CD1c-positive myeloid dendritic cell (primary cell): ENCODE results near the gene LRRTM2.

Experiments
- DNase-seq: peaks from one replicate; pipeline ENCODE4 v3.0.0-alpha.2; 2016; ENCODE audit errors: extremely low spot score

The LRRTM2 gene

GRCh38 chr5:138883211-138883610, 8.1 kb upstream of the LRRTM2 start:
- DNase-seq, result no peak

GRCh38 chr5:138878437-138879235, 3.5 kb upstream of the LRRTM2 start:
- DNase-seq, result no peak

DNA sequence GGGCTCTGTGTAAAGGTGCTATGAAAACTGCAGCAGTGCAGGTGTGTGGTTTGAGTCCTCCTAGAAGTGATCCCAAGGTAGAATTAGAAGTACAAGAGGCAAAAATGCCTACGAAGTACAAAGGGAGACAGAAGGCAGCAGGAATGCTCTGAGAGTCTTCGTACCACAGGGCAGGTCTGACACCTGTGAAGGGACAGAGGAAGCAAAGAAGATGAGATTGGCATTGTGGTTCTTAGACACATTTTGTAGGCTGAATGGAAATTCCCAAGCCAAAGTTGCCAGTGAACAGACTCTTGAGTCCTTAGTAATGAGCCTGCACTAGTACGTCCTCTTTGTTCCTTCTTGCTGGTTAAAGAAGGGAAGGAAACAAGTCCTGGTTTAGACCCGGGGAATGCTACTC, 1.7 kb upstream of the LRRTM2 start:
- DNase-seq, result no peak

GRCh38 chr5:138875946-138876345, 811 bp upstream of the LRRTM2 start:
- DNase-seq, result no peak

- no peak for DNase-seq
Observed at GRCh38 chr5:138875552-138875875, 379 bp upstream of the LRRTM2 start.

- no peak for DNase-seq
Observed at GRCh38 chr5:138874241-138874640, 894 bp downstream of the LRRTM2 start.

DNA sequence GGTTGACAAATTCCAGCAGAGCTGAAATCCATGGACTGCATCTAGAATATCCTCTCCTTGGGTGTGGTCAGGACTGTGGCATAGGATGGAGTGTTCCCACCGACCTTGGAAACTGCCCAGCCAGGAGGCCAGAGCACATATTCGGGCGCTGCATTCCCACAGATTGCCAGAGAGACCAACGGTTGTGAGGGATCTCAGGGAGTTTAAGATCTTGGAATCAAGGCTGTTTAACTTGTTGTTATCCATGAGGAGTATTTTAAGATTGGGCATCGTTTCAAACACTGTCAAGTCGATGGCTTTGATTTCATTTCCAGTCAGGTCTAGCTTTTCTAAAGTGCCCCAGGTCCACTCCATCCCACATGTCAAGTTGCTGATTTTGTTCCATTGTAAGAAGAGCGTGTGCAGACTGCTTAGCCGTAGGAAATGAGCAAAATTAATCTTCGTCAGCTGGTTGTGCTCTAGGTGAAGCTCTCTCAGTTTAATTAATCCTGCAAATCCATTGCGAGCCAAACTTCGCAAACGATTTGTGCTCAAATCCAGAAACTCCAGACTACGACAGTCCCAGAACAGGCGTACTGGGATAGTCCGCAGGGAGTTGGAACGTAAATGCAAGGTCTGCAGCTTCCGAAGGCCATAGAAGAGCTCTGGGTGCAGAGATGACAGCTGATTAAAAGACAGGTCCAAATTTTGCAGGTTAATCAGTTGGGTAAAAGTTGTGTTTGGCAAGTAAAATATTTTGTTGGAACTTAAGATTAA, 1.5 kb downstream of the LRRTM2 start:
- DNase-seq, result no peak

DNA sequence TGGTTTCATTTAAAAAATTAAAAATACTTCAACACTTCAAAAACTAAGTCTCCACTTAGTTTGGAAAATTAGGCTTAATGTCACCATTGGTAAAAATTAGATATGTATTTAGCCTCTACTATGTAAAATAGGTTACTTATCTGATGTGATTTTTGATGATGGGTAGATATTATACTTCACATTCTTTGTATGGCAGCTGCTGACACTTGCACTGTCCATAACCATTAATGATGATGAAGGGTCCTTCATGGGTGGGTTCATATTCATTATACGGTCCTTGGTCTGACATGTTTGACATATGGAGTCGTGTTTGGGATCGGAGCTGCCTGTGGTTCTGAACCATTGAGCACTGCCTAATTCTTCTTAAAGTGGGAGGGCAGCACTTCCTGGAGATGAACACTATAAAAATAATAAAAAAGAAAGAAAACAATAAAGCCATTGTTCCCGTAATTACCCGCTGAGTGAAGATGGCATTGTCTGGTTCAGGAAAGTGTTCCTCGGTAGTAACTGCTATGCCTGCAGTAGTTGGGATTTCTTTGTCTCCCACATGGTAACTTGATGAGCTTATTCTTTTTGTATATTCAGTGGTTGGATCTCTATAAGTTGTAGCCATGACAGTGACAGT, 2.2 kb downstream of the LRRTM2 start:
- no peak for DNase-seq

- DNase-seq, result no peak
Observed at GRCh38 chr5:138870611-138871010, 4.5 kb downstream of the LRRTM2 start.

DNA sequence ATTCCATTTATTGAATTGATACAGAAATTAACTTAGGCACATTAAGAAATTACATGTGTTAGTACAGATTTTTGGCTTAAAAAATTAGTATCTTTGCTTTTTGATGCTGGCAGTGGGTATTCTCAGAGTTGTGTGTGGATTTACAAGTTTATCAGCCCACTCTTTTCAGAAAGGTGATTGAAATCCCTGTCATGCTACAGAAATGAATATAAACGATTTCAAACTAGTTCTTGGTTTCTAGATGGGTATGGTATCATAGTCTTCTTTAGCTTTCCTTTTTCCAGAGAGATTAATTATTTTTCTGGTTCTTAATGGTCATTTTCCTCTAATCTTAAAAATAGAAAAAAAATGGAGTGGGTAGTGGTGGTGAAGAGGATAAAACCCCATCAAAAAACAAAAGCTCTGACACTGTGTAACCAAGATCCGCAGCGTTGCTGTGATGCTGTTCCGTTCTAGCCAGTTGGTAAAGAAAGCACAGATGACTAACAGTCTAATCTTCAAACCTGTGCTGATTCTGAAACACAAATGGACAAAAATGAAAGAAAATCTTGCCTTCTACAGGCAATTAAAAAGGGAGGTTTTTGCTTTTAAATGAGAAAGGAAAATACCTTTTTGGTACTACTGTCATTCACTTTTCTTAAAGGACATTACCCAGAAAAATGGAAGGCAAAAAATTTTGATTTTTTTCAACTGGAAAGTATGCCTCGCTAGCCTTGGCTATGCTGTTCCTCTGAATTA, 5.2 kb downstream of the LRRTM2 start:
- no peak for DNase-seq

DNA sequence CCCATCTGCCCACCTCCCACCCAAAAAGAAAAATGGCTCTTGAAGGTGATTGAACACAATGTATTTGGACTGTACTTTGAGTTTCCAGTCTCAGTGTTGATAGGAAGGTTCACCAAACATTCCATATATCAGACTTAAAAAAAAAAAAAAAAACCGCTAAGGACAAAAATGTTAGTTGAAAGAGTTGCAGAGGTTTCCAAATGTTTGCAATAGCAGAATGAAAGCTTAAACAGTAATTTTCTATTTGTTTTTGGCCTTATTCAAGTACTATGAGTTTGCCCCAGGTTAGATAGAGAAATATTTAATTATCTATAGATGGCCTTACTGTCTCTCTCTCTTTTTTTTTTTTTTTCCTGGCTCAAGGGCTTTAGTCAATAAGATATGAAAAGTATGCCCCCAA, 6.1 kb downstream of the LRRTM2 start:
- DNase-seq, result no peak

DNA sequence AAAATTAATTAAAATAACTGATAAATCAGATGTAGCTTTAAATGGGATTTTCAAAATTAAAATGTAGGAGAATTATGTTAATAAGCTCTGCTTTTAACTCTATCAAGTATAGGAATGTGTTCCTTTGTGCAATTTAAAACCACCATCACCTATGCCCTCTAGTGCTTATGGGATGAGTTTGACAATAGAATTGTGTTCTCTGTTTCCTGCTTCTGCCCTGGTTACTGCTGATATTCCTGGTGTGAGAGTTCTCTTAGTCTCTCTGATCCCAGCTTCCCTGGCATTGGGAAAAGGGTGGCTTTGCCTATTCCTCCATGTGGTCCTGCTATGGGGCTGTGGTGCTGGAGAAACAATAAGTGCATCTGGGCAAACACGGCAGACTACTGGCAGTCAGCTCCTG, 8.1 kb downstream of the LRRTM2 start:
- no peak for DNase-seq

GRCh38 chr5:138853132-138853531, 22.0 kb downstream of the LRRTM2 start:
- DNase-seq, result no peak

GRCh38 chr5:138850865-138851435, 24.2 kb downstream of the LRRTM2 start:
- no peak for DNase-seq

- no peak for DNase-seq
Observed at GRCh38 chr5:138849882-138850281, 25.3 kb downstream of the LRRTM2 start.

DNA sequence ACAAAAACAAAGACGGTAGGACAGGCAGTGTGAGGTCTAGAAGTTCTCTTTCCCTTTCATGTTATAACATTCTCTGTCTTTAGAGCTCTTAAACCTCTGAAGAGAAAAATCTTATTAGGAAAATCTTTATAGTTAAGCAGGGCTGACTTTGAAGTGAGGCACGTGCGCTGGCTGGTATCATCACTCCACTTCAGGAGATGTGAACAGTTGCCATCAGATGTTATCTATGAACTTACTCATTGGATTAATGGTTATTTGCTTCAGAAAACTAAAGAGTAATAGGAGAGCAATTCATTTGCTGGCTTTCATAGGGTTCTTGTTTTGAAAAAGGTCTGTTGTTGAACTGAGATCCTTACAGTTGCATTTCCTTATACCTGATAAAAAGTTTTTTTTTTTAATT, 25.7 kb downstream of the LRRTM2 start:
- DNase-seq, result no peak

DNA sequence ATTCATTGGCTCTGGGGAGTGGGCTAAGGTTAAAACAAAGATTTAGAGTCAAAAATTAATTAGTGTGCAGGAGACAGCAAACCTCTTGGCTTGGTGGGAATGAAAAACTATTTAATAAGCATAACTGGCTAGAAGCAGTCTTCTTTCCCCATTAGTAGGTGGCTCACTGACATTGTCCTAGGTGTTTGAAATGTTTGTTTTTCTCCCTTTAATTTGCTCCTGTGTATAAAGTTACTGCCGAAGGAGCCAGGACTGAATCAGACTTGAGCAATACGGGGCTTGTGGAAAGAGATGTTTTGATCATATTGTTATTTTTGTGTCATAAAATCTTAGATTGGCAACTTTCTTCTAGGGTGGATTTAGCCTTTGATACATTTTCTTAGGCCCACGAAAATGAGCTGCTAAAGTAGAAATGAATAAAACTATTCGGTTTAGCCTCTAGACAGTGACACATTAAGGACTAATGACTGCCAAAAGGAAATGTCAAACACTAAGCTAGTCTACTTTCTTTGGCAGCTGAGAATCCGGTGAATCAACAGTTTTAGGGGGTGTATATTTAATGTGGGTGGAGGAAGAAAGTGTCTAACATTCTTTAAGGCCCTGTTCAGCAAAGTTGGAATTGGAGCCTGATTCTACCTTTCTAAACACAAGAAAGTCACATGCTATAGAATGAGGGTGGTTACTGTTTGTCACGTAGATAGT, 30.2 kb downstream of the LRRTM2 start:
- DNase-seq, result no peak

DNA sequence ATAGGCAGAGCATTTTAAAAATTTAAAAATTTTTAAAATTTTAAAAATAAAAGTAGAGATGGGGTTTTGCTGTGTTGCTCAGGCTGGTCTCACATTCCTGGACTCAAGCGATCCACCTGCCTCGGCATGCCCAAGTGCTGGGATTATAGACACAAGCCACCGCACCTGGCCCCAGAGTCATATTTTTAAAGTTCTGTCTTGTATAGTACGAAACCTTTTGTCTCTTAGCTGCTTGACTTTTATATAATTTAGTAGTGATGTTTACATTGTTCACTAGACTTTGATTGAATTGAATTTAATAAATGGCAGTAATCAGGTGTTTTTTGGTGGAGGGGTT, 31.0 kb downstream of the LRRTM2 start:
- no peak for DNase-seq

- DNase-seq, result no peak
Observed at GRCh38 chr5:138843316-138844124, 31.6 kb downstream of the LRRTM2 start.

DNA sequence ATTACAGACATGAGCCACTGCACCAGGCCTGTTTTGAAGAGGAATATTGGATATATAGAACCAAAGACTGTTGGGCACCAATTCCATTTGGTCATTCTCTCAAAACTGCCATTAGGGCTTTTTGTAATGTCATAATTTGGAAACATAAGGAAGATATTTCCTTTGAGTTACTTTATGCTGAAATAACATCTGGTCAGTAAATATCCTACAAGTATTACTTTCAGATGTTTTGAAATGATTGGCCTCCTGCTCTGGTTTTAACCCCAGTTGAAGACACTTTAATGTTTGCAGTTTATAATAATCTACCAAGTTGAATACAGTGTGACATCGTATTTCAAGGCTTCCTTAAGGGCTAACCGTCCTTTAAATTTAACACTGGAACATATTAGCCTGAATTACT, 33.6 kb downstream of the LRRTM2 start:
- DNase-seq, result no peak

DNA sequence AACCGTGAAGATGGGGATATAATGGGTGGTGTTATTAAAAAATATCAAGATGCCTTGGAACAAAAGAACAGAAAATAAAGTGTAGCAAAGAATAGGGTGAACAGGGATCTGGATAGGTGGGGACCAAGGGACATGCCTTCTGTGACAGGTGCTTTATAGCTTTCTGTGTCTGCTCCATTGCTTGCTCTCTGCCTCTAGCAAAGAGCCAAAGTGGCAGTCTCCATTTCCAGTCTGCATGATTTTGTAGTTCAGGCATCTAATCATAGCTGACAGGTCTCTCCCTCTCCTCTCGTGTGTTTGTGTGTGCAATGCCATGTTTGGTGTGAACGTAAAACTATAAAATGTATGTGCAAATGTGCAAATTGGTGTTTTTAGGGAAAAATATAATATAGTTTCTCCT, 35.0 kb downstream of the LRRTM2 start:
- DNase-seq, result no peak
